Endodermal cell (in vitro differentiated cells): Measurements from ENCODE around the gene CFAP65. TPM values are rescaled to one million over a fixed set of nuclear protein-coding genes. Genes with fewer than 3 reads are reported as not detected.
A peak's percentile ranks its signal among the peaks of the same experiment; 100 is the strongest.

ENCODE experiments used
- DNase-seq: peaks from one replicate; pipeline ENCODE4 v3.0.0-alpha.2; 2017
- H3K27ac ChIP-seq: 2 replicates; pipeline ENCODE4 v1.5.1; 2013; ENCODE audit warnings: mild to moderate bottlenecking, low read depth, low read length, moderate library complexity
- H3K27me3 ChIP-seq: 2 replicates; pipeline ENCODE4 v1.6.1; 2013; ENCODE audit warnings: mild to moderate bottlenecking, low read length, moderate library complexity; ENCODE audit not compliant: insufficient read depth, control insufficient read depth, poor library complexity, severe bottlenecking
- H3K36me3 ChIP-seq: 2 replicates; pipeline ENCODE4 v1.7.0; 2013; ENCODE audit warnings: mild to moderate bottlenecking, low read length, moderate library complexity; ENCODE audit not compliant: control insufficient read depth, insufficient read depth
- H3K4me1 ChIP-seq: one replicate; pipeline ENCODE4 v1.7.0; 2013; ENCODE audit warnings: low read length; ENCODE audit not compliant: control insufficient read depth, insufficient read depth
- H3K4me3 ChIP-seq: 2 replicates; pipeline ENCODE4 v1.5.1; 2013; ENCODE audit warnings: mild to moderate bottlenecking, low read length, moderate library complexity
- H3K9ac ChIP-seq: 2 replicates; pipeline ENCODE4 v1.6.1; 2013; ENCODE audit warnings: mild to moderate bottlenecking, low read length, moderate library complexity; ENCODE audit not compliant: poor library complexity, severe bottlenecking; ENCODE audit errors: extremely low read depth
- H3K9me3 ChIP-seq: 2 replicates; pipeline ENCODE4 v1.6.1; 2013; ENCODE audit warnings: mild to moderate bottlenecking, low read length, moderate library complexity; ENCODE audit not compliant: control insufficient read depth
- H3K27ac Mint-ChIP-seq: 2 replicates; pipeline ENCODE4 v1.8.0; 2020; ENCODE audit warnings: mixed read lengths
- H3K27me3 Mint-ChIP-seq: 2 replicates; pipeline ENCODE4 v1.8.0; 2021; ENCODE audit warnings: mild to moderate bottlenecking, mixed read lengths; ENCODE audit not compliant: insufficient read depth
- H3K36me3 Mint-ChIP-seq: 2 replicates; pipeline ENCODE4 v1.8.0; 2020; ENCODE audit warnings: low read depth, mixed read lengths
- H3K4me1 Mint-ChIP-seq: 2 replicates; pipeline ENCODE4 v1.8.0; 2020; ENCODE audit warnings: mixed read lengths
- H3K4me3 Mint-ChIP-seq: 2 replicates; pipeline ENCODE4 v1.8.0; 2020; ENCODE audit warnings: mild to moderate bottlenecking, moderate library complexity, mixed read lengths
- H3K9me3 Mint-ChIP-seq: 2 replicates; pipeline ENCODE4 v1.8.0; 2020; ENCODE audit warnings: mild to moderate bottlenecking, mixed read lengths
- CTCF ChIP-seq: fragments of 200-600 bp; sonication (generic); conservative IDR thresholded peaks from 2 replicates; pipeline ENCODE4 v1.5.0; 2021; ENCODE audit warnings: antibody characterized with exemption, mild to moderate bottlenecking
- WGBS, 2 experiments: methylation state at CpG; one replicate each; pipeline versions ENCODE4 v1.1.5 to v1.1.7; 2013; ENCODE audit warnings: missing lambda C conversion rate in 2 of 2, mixed read lengths in 1 of 2; ENCODE audit not compliant: insufficient coverage in 1 of 2, insufficient read length in 1 of 2; 5-methylcytosine and 5-hydroxymethylcytosine counted together
- total RNA-seq, 2 donors: library from RNA; stranded (reverse); fragmentation: NEBNext Ultra II Directional in 1 of 2; extraction: Animal tissue kit (Norgen Biotek cat#: 25700) in 1 of 2; gene quantifications; 2 replicates in 1 of 2; 3 replicates in 1 of 2; pipeline ENCODE4 v1.2.1, GENCODE V29; 2021

CFAP65 gene
- total RNA-seq, 2 donors from 2014 or later = 0.84 to 1.5 TPM

GRCh38 chr2:218999021-218999880, 42.1 kb downstream of the CFAP65 start:
- H3K36me3 Mint-ChIP-seq = no peaks in the 10 kb centered on the region
- 6 to 26% methylated on average over 4 to 10 of the region's 10 CpGs for WGBS, 2 experiments
- H3K36me3 ChIP-seq = no peaks in the 10 kb centered on the region
- no peak overlapping the region for H3K27ac ChIP-seq
- H3K4me3 Mint-ChIP-seq = peak overlapping the region; percentile 81
- peaks cover 14% of the 10 kb centered on the region for H3K4me1 ChIP-seq
- H3K9me3 Mint-ChIP-seq = no peaks in the 10 kb centered on the region
- peaks cover 70% of the 10 kb centered on the region for H3K27me3 Mint-ChIP-seq
- H3K4me3 ChIP-seq = peak overlapping the region; percentile 91
- H3K9me3 ChIP-seq = no peaks in the 10 kb centered on the region
- DNase-seq = peak; percentile 88
- TF ChIP-seq CTCF = no peak
- peaks cover 25% of the 10 kb centered on the region for H3K4me1 Mint-ChIP-seq
- H3K27ac Mint-ChIP-seq = peak overlapping the region; percentile 92
- H3K9ac ChIP-seq = peak overlapping the region; percentile 93
- peaks cover 30% of the 10 kb centered on the region for H3K27me3 ChIP-seq

GRCh38 chr2:218998414-218999002, 42.8 kb downstream of the CFAP65 start:
- WGBS, 2 experiments = 76 to 82% methylated on average over 6 to 12 of the region's 12 CpGs

GRCh38 chr2:218997731-218998130, 43.6 kb downstream of the CFAP65 start:
- Histone ChIP-seq H3K36me3 (no peaks in the 10 kb centered on the region), H3K27ac (no peak overlapping the region), H3K9ac (no peak overlapping the region), H3K4me1 (peaks cover 18% of the 10 kb centered on the region), H3K27me3 (peaks cover 33% of the 10 kb centered on the region), H3K9me3 (no peaks in the 10 kb centered on the region), H3K4me3 (no peak overlapping the region)
- Mint-ChIP-seq H3K4me1 (peaks cover 27% of the 10 kb centered on the region), H3K27me3 (peaks cover 70% of the 10 kb centered on the region), H3K9me3 (no peaks in the 10 kb centered on the region), H3K4me3 (no peak overlapping the region), H3K36me3 (no peaks in the 10 kb centered on the region), H3K27ac (peak overlapping the region; percentile 92)
- DNase-seq = no peak
- no peak for TF ChIP-seq CTCF
- 71% methylated on average over 2 of the region's 2 CpGs; no CpG with 5 or more reads in 1 of the 2 experiments for WGBS, 2 experiments

More at GRCh38 chr2:218998414-218999002, 42.8 kb downstream of the CFAP65 start:
- H3K36me3 ChIP-seq = no peaks in the 10 kb centered on the region
- Mint-ChIP-seq H3K4me3 (no peak overlapping the region), H3K27ac (peak overlapping the region; percentile 92), H3K27me3 (peaks cover 70% of the 10 kb centered on the region), H3K36me3 (no peaks in the 10 kb centered on the region), H3K9me3 (no peaks in the 10 kb centered on the region), H3K4me1 (peaks cover 27% of the 10 kb centered on the region)
- no peaks in the 10 kb centered on the region for H3K9me3 ChIP-seq
- H3K9ac ChIP-seq = peak overlapping the region; percentile 27
- peaks cover 18% of the 10 kb centered on the region for H3K4me1 ChIP-seq
- TF ChIP-seq CTCF = no peak
- H3K27ac ChIP-seq = no peak overlapping the region
- no peak for DNase-seq
- peaks cover 30% of the 10 kb centered on the region for H3K27me3 ChIP-seq
- H3K4me3 ChIP-seq = no peak overlapping the region
